GM19239 (cell line): ENCODE results near the gene CSF1R.

ENCODE experiments used
- DNase-seq: peaks from one replicate; pipeline ENCODE4 v3.0.0; 2011; ENCODE audit warnings: low spot score; ENCODE audit not compliant: insufficient read length
- FAIRE-seq: peaks from 2 replicates; lab custom pipeline; 2011; peaks lifted over from hg19 to GRCh38; lab: Jason Lieb, UNC

CSF1R gene

DNA sequence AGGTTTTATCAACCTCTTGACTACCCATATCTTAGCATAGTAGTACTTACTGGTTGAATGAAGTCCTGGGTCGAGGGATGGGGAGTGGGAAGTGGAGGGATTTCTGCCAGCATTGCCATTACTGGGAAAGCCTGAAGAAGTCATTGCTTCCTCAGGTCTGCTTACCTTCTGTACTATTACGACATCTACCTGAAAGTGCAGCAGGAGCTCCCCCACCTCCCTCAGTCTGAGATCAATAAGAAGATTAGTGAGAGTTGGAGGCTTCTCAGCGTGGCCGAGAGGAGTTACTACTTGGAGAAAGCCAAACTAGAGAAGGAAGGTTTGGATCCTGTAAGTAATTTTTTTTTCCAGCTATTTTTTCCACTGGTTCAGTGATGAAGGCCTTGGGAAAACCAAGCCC, 80.0 kb downstream of the CSF1R start:
- FAIRE-seq (no peak), DNase-seq (no peak)
